SIG-M5 treated with dmso at 0.1 percent for 504 hours (cell line): ENCODE results near the gene CDH1.
A peak's percentile ranks its signal among the peaks of the same experiment; 100 is the strongest.

Experiments used
- DNase-seq: peaks from one replicate; lab custom pipeline; 2025; ENCODE audit not compliant: unreplicated experiment; lab: John Stamatoyannopoulos, UW

Gene CDH1

GRCh38 chr16:68731637-68732036 is 5.5 kb upstream of the CDH1 start:
- no peak for DNase-seq

- no peak for DNase-seq
Measured at GRCh38 chr16:68732042-68732680, 4.9 kb upstream of the CDH1 start.

- DNase-seq: no peak
Measured at GRCh38 chr16:68732741-68733399, 4.2 kb upstream of the CDH1 start.

- DNase-seq: no peak
Measured at GRCh38 chr16:68733570-68733969, 3.5 kb upstream of the CDH1 start.

GRCh38 chr16:68734782-68735181 is 2.3 kb upstream of the CDH1 start:
- no peak for DNase-seq

- DNase-seq: no peak
Measured at GRCh38 chr16:68736561-68736960, 531 bp upstream of the CDH1 start.

GRCh38 chr16:68737730-68738629 is 888 bp downstream of the CDH1 start:
- DNase-seq: no peak

- no peak for DNase-seq
Measured at GRCh38 chr16:68739964-68740627, 3.0 kb downstream of the CDH1 start.

- peak; percentile 30 for DNase-seq
Measured at GRCh38 chr16:68740628-68741346, 3.7 kb downstream of the CDH1 start.

- no peak for DNase-seq
Measured at GRCh38 chr16:68743664-68744063, 6.6 kb downstream of the CDH1 start.

- DNase-seq: peak; percentile 73
Measured at GRCh38 chr16:68744744-68745280, 7.7 kb downstream of the CDH1 start.

GRCh38 chr16:68746951-68747350 is 9.9 kb downstream of the CDH1 start:
- no peak for DNase-seq

- DNase-seq: no peak
Measured at GRCh38 chr16:68749432-68749831, 12.3 kb downstream of the CDH1 start.

- no peak for DNase-seq
Measured at GRCh38 chr16:68750193-68750695, 13.2 kb downstream of the CDH1 start.

- DNase-seq: no peak
Measured at GRCh38 chr16:68751160-68751559, 14.1 kb downstream of the CDH1 start.

GRCh38 chr16:68752602-68753001 is 15.5 kb downstream of the CDH1 start:
- no peak for DNase-seq

GRCh38 chr16:68754084-68754792 is 17.1 kb downstream of the CDH1 start:
- no peak for DNase-seq

- peak; percentile 68 for DNase-seq
Measured at GRCh38 chr16:68756239-68756915, 19.3 kb downstream of the CDH1 start.

GRCh38 chr16:68757625-68757935 is 20.5 kb downstream of the CDH1 start:
- DNase-seq: no peak
